GM12892 (cell line): ENCODE measurements around the gene USP13.

Experiments
- POLR2A ChIP-seq: IDR thresholded peaks from 2 replicates; pipeline ENCODE4 v1.6.1; 2011; ENCODE audit warnings: low read depth, low read length, control low read depth
- POLR2AphosphoS5 ChIP-seq: IDR thresholded peaks from 2 replicates; pipeline ENCODE4 v1.6.1; 2011; ENCODE audit warnings: low read depth, low read length, control low read depth

GRCh38 chr3:179765396-179765795 is 112.6 kb downstream of the USP13 start:
- TF ChIP-seq POLR2A (no peak), POLR2AphosphoS5 (no peak)
